Measurements from ENCODE around the gene SOX6. TPM values are rescaled to one million over a fixed set of nuclear protein-coding genes. Genes with fewer than 3 reads are reported as not detected.

Gene SOX6
- total and polyA plus RNA-seq, 2 of the 13 experiments (the other 11 are each of a cell fraction or from before 2014, with no cell fraction given) = 2.6 to 11.2 TPM

DNA sequence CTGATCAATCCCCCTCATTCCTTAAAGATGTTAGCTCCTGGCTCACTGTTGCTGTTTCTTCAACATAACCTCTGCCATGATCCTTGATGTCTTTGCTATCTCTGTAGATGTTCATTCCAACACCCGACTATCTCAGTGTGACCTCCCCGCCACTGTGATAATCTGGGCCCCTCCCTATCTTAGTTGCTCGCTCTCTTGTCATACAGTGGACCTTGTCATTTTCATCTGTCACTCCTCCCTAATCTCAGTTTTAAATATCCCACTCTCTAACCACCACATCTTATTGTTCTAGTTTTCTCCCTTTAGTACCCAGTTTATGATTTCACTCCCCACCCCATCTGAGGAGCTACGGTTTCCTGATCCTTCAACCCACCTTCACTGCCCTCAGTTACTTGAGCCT is 379.2 kb downstream of the SOX6 start:
- in situ Hi-C loops (cut with HindIII; ENCODE audit: extremely low pct_ligation_motif_present, low pct_unique_long_range_greater_than_20kb) (no loop called here), intact Hi-C loops (cut with micrococcal nuclease; ENCODE audit: unreplicated experiment) (no loop called here)
- Histone ChIP-seq H4K20me1 (ENCODE audit: insufficient read depth, low read length) (no peaks in the 10 kb centered on the region), H2AFZ (ENCODE audit: low read length) (no peak overlapping the region), H3K79me2 (ENCODE audit: insufficient read depth, low read length) (no peaks in the 10 kb centered on the region), H3K27ac (ENCODE audit: extremely low read length, insufficient read depth, low read length) (no peak overlapping the region), H3K4me1 (ENCODE audit: insufficient read depth, low read length) (peaks cover 7% of the 10 kb centered on the region; the same call in 1 of the 2 replicates), H3K4me3 (replicated peaks in 1 of 3; ENCODE audit: insufficient read depth in 1 of 3, low read depth in 2 of 3, low read length in 3 of 3) (no peak overlapping the region), H3K9me3 (ENCODE audit: low read length) (no peaks in the 10 kb centered on the region), H3K9ac (ENCODE audit: insufficient read depth, low read depth, low read length) (no peak overlapping the region), H3K27me3 (ENCODE audit: control insufficient read depth in 1 of 2, insufficient read depth in 2 of 2, low read length in 2 of 2) (no peaks in the 10 kb centered on the region), H3K36me3 (replicated peaks in 1 of 2; ENCODE audit: control insufficient read depth in 1 of 2, insufficient read depth in 2 of 2, low read length in 2 of 2) (no peaks in the 10 kb centered on the region), H3K4me2 (ENCODE audit: low read depth, low read length) (no peak overlapping the region)
- BruUV-seq (replicated peaks) = no TSS peak
- ChIA-PET POLR2A (no interaction called here), CTCF (ENCODE audit: low intra/inter-chr PET ratio, low total read pairs) (no interaction called here)
- WGBS (ENCODE audit: low lambda C conversion rate) = 13% methylated on average over 4 of the region's 4 CpGs
- FAIRE-seq (no peak), ATAC-seq (no peak), DNase-seq (ENCODE audit: low spot score) (no peak)
- TF ChIP-seq ZNF747 (CRISPR knock-in tag; IDR thresholded peaks at IDR 0.05; ENCODE audit: borderline replicate concordance) (no peak), ZFX (CRISPR knock-in tag; IDR thresholded peaks at IDR 0.05; ENCODE audit: low read depth) (no peak)
- TF ChIP-seq, protein P1, sequence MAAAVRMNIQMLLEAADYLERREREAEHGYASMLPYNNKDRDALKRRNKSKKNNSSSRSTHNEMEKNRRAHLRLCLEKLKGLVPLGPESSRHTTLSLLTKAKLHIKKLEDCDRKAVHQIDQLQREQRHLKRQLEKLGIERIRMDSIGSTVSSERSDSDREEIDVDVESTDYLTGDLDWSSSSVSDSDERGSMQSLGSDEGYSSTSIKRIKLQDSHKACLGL (CRISPR knock-in tag; IDR thresholded peaks at IDR 0.05) = no peak

DNA sequence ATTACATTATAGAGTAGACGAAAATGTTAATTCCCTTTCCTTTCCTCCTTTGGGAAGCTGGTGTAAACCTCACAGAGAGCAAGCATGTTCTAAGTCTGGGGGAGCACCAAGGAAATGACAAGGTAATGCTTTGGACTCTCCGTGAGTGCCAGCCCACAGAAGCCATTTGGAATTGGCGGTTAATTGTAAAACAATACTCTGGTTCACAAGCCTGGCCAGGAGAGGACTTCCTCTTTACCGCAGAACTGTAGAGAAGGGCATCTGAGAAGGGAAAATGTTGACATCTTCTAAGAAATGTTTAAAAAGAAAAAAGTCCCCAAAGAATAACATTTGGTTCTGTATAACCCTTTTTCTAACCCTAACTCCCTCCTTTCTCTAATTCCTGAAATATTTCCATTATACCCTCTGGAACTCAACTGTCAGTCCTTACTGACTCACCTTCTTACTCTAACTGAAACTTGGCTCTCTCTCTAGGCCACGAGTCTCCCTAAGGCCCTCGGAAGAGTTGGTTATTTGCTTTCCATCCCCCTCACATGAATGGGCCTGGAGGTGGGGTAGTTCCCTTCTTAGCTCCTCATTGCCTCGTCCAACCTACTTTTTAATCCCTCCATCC is 379.8 kb downstream of the SOX6 start:
- Histone ChIP-seq H3K79me2 (ENCODE audit: insufficient read depth, low read length) (no peaks in the 10 kb centered on the region), H2AFZ (ENCODE audit: low read length) (no peak overlapping the region), H4K20me1 (ENCODE audit: insufficient read depth, low read length) (no peaks in the 10 kb centered on the region), H3K27ac (ENCODE audit: extremely low read length, insufficient read depth, low read length) (no peak overlapping the region), H3K36me3 (replicated peaks in 1 of 2; ENCODE audit: control insufficient read depth in 1 of 2, insufficient read depth in 2 of 2, low read length in 2 of 2) (no peaks in the 10 kb centered on the region), H3K9me3 (ENCODE audit: low read length) (no peaks in the 10 kb centered on the region), H3K4me2 (ENCODE audit: low read depth, low read length) (no peak overlapping the region), H3K9ac (ENCODE audit: insufficient read depth, low read depth, low read length) (no peak overlapping the region), H3K4me1 (ENCODE audit: insufficient read depth, low read length) (peaks cover 7% of the 10 kb centered on the region; the same call in 1 of the 2 replicates), H3K4me3 (replicated peaks in 1 of 3; ENCODE audit: insufficient read depth in 1 of 3, low read depth in 2 of 3, low read length in 3 of 3) (no peak overlapping the region), H3K27me3 (ENCODE audit: control insufficient read depth in 1 of 2, insufficient read depth in 2 of 2, low read length in 2 of 2) (no peaks in the 10 kb centered on the region)
- in situ Hi-C loops (cut with HindIII; ENCODE audit: extremely low pct_ligation_motif_present, low pct_unique_long_range_greater_than_20kb) (no loop called here), intact Hi-C loops (cut with micrococcal nuclease; ENCODE audit: unreplicated experiment) (no loop called here)
- WGBS (ENCODE audit: low lambda C conversion rate) = 41% methylated on average over 7 of the region's 7 CpGs
- FAIRE-seq (no peak), DNase-seq (ENCODE audit: low spot score) (no peak), ATAC-seq (no peak)
- CTCF ChIA-PET (ENCODE audit: low intra/inter-chr PET ratio, low total read pairs) = no interaction called here
- POLR2A ChIA-PET = no interaction called here
- no TSS peak for BruUV-seq (replicated peaks)
- no peak for TF ChIP-seq ZSCAN30 (CRISPR knock-in tag; IDR thresholded peaks at IDR 0.05)
- no peak for TF ChIP-seq SP1 (IDR thresholded peaks at IDR 0.05)
- no peak for TF ChIP-seq SP1 (CRISPR knock-in tag; IDR thresholded peaks at IDR 0.05)
- TF ChIP-seq, protein P2, sequence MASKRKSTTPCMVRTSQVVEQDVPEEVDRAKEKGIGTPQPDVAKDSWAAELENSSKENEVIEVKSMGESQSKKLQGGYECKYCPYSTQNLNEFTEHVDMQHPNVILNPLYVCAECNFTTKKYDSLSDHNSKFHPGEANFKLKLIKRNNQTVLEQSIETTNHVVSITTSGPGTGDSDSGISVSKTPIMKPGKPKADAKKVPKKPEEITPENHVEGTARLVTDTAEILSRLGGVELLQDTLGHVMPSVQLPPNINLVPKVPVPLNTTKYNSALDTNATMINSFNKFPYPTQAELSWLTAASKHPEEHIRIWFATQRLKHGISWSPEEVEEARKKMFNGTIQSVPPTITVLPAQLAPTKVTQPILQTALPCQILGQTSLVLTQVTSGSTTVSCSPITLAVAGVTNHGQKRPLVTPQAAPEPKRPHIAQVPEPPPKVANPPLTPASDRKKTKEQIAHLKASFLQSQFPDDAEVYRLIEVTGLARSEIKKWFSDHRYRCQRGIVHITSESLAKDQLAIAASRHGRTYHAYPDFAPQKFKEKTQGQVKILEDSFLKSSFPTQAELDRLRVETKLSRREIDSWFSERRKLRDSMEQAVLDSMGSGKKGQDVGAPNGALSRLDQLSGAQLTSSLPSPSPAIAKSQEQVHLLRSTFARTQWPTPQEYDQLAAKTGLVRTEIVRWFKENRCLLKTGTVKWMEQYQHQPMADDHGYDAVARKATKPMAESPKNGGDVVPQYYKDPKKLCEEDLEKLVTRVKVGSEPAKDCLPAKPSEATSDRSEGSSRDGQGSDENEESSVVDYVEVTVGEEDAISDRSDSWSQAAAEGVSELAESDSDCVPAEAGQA (IDR thresholded peaks at IDR 0.05; ENCODE audit: low read depth) = no peak
- TF ChIP-seq, protein P2 (CRISPR knock-in tag; IDR thresholded peaks at IDR 0.05; ENCODE audit: borderline replicate concordance) = no peak
- no peak for TF ChIP-seq ZNF234 (CRISPR knock-in tag; conservative IDR thresholded peaks at IDR 0.05)
- TF ChIP-seq, protein P3, sequence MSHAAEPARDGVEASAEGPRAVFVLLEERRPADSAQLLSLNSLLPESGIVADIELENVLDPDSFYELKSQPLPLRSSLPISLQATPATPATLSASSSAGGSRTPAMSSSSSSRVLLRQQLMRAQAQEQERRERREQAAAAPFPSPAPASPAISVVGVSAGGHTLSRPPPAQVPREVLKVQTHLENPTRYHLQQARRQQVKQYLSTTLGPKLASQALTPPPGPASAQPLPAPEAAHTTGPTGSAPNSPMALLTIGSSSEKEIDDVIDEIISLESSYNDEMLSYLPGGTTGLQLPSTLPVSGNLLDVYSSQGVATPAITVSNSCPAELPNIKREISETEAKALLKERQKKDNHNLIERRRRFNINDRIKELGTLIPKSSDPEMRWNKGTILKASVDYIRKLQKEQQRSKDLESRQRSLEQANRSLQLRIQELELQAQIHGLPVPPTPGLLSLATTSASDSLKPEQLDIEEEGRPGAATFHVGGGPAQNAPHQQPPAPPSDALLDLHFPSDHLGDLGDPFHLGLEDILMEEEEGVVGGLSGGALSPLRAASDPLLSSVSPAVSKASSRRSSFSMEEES (CRISPR knock-in tag; IDR thresholded peaks at IDR 0.05) = no peak
- no peak for TF ChIP-seq RFX5 (IDR thresholded peaks at IDR 0.05; ENCODE audit: low read depth, low read length)
